Kidney epithelial cell (primary cell): ENCODE results near the gene RGCC. TPM values are rescaled to one million over a fixed set of nuclear protein-coding genes. Genes with fewer than 3 reads are reported as not detected.
A peak's percentile ranks its signal among the peaks of the same experiment; 100 is the strongest.

Experiments
- DNase-seq: peaks from one replicate; pipeline ENCODE4 v3.0.0-alpha.2; 2010; ENCODE audit warnings: low read depth
- H3K27me3 ChIP-seq: 2 replicates; pipeline ENCODE4 v1.6.0; 2011; ENCODE audit warnings: low read length; ENCODE audit not compliant: control insufficient read depth, insufficient read depth
- H3K36me3 ChIP-seq: 2 replicates; pipeline ENCODE4 v1.5.1; 2011; ENCODE audit warnings: low read length; ENCODE audit not compliant: control insufficient read depth, insufficient read depth
- H3K4me3 ChIP-seq: 2 replicates; pipeline ENCODE4 v1.5.1; 2011; ENCODE audit warnings: low read depth, mild to moderate bottlenecking, control low read depth, low read length
- total RNA-seq: library from RNA; depleted of rRNA; stranded (reverse); fragments of >200 nt; gene quantifications from 2 replicates; pipeline ENCODE4 v1.2.3, GENCODE V29; 2015
- TF ChIP-seq, protein P1 (sequence below): IDR thresholded peaks from 2 replicates; pipeline ENCODE4 v1.5.1; 2011; ENCODE audit warnings: mild to moderate bottlenecking, moderate library complexity, low read length, control low read depth, inconsistent platforms; ENCODE audit not compliant: insufficient read depth, poor library complexity, severe bottlenecking

Gene RGCC
- total RNA-seq, 1 donor from 2014 or later = 0.29 TPM

DNA sequence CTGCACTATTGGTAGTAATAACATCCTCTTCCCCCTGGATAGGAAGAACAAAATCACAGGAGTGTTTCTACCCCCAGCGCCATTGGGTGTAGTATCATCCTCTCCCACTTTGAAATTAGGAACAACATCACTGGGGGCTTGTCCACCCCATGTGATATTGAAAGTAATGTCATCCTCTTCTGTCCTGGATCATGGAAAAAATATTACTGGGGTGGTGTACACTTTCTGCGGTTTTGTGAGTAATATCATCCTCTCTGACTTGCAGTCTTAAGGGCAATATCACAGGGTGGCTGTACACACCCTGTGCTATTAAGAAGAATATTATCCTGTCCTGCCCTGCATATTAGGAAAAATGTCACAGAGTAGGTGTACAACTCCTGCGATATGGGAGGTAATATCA is 4.9 kb upstream of the RGCC start:
- Histone ChIP-seq H3K4me3 (no peak overlapping the region), H3K27me3 (peaks cover 21% of the 10 kb centered on the region), H3K36me3 (no peaks in the 10 kb centered on the region)
- no peak for DNase-seq
- TF ChIP-seq, protein P1, sequence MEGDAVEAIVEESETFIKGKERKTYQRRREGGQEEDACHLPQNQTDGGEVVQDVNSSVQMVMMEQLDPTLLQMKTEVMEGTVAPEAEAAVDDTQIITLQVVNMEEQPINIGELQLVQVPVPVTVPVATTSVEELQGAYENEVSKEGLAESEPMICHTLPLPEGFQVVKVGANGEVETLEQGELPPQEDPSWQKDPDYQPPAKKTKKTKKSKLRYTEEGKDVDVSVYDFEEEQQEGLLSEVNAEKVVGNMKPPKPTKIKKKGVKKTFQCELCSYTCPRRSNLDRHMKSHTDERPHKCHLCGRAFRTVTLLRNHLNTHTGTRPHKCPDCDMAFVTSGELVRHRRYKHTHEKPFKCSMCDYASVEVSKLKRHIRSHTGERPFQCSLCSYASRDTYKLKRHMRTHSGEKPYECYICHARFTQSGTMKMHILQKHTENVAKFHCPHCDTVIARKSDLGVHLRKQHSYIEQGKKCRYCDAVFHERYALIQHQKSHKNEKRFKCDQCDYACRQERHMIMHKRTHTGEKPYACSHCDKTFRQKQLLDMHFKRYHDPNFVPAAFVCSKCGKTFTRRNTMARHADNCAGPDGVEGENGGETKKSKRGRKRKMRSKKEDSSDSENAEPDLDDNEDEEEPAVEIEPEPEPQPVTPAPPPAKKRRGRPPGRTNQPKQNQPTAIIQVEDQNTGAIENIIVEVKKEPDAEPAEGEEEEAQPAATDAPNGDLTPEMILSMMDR = no peak

DNA sequence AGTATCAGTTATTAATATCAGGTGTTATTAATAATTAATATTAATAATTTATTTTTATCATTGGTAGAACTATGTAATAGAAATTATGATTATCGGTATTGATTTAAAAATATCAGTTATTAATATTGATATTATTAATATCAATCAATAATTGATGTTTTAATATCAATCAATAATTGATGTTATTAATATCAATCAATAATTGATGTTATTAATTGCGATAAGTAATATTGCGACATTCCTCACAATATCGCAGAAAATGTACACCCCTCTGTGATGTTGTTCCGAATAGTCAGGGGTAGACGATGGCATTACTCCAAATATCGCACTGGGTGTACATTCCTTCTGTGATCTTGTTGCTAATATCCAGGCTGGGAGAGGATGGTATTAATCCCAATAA is 3.7 kb upstream of the RGCC start:
- Histone ChIP-seq H3K27me3 (peaks cover 33% of the 10 kb centered on the region), H3K36me3 (no peaks in the 10 kb centered on the region), H3K4me3 (no peak overlapping the region)
- TF ChIP-seq, protein P1 = no peak
- no peak for DNase-seq

DNA sequence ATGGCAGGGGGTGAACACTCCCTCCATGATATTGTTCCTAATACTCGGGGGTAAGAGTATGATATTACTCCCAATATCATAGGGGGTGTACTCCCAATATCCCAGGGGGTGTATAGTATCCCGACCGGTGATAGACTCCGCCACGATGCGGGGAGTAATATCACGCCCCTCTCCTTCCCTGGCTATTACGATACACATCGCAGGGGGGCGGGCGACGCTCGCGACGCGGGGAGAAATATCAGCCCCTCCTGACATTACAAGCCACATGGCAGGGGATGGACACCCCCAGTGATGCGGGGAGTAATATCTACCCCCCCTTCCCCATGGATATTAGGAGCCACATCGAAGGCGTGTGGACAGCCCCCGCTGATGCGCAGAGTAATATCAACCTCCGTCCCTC is 3.2 kb upstream of the RGCC start:
- TF ChIP-seq, protein P1 = no peak
- Histone ChIP-seq H3K27me3 (peaks cover 33% of the 10 kb centered on the region), H3K4me3 (no peak overlapping the region), H3K36me3 (no peaks in the 10 kb centered on the region)
- DNase-seq = no peak

DNA sequence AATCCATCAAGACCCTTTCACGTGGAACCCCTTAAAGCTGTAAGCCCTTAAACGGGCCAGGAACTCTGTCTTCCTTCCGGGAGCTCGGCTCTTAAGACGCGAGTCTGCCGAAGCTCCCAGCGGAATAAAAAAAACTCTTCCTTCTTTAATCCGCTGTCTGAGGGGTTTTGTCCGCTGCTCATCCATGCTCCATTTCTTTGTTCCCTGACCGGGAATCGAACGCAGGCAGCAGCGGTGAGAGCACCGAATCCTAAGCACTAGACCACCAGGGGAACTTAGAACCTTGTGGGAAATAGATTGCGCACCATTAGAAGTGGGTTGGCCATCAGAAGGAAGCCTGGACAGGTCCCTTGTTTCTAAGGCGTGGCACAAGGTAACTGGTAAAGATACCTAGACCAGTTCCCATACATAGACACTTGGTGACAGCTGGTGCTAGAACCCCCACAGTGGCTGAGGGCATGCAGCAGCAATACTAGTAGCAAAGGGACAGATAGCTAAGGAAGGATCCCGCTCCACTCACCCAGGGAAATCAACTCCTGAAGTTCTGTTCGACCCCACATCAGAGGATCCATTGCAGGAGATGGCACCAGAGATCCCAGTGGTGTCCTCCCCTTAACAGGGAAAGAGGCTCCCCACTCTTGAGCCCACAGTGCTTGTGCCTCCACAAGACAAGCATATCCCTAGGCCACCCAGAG is 1.5 kb upstream of the RGCC start:
- no peak for DNase-seq
- Histone ChIP-seq H3K36me3 (no peaks in the 10 kb centered on the region), H3K4me3 (no peak overlapping the region), H3K27me3 (peaks cover 33% of the 10 kb centered on the region)
- TF ChIP-seq, protein P1 = no peak

DNA sequence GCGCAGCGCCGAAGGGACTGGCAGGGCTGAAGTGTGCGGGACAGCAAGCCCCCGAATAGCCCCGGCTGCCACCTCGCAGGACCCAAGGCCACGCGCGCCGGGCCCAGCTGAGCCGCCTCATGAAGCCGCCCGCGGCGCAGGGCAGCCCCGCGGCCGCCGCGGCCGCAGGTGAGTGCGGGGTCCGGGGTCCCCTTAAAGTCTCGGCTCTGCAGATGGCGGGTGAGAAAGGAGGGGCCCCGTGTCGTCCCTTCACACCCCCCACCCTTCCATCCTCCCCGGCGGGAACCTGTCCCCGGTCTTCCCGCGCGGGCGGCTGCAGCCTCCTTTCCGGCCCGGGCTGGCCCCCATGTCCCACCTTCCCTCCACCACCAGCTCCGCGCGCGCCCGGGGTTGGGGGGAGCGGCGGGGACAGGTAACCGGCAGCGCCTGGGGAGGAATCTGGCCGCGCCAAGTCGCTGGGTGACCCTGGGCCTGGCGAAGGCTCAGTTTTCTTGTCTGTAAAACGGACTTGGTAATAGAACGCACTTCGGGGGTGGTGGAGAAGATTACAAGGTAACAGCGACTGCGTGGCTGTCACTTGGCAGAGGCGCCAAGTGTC is 338 bp downstream of the RGCC start:
- TF ChIP-seq, protein P1 = no peak
- H3K27me3 ChIP-seq = peaks cover 33% of the 10 kb centered on the region
- H3K36me3 ChIP-seq = no peaks in the 10 kb centered on the region
- DNase-seq = no peak
- peak overlapping the region; percentile 36 for H3K4me3 ChIP-seq
